K562 (cell line): ENCODE results near the gene UFSP2. TPM values are rescaled to one million over a fixed set of nuclear protein-coding genes. Genes with fewer than 3 reads are reported as not detected.

Source experiments
- ATAC-seq: fragments of 200-7000 bp; cut with Tn5 transposase; 3 replicates; pipeline ENCODE4 v1.9.1; 2020; ENCODE audit warnings: moderate library complexity
- BruUV-seq: library from RNA; stranded (reverse); fragments of 400-500 nt; replicated peaks from 2 replicates; lab custom pipeline; 2021; lab: Mats Ljungman, UMichigan
- CTCF ChIA-PET: fragments of 300-600 bp; formaldehyde crosslinking; extraction: SDS; loops from one replicate; lab custom pipeline; 2021; ENCODE audit warnings: low intra/inter-chr PET ratio; lab: Yijun Ruan, JAX
- POLR2A ChIA-PET: fragments of 300-600, 350-650 bp; sonication (Branson Sonifier 250); formaldehyde crosslinking; extraction: SDS; loops from one replicate; lab custom pipeline; 2021; ENCODE audit warnings: antibody characterized with exemption, inconsistent platforms; lab: Yijun Ruan, JAX
- DNase-seq, 4 experiments: peaks; one replicate each; pipeline versions ENCODE4 v3.0.0 to v3.0.0-alpha.2; 2011 to 2018; ENCODE audit warnings: low spot score in 3 of 4, mixed read lengths in 3 of 4; ENCODE audit errors: extremely low read depth in 1 of 4
- FAIRE-seq: peaks from 2 replicates; lab custom pipeline; 2011; peaks lifted over from hg19 to GRCh38; lab: Jason Lieb, UNC
- H2AFZ ChIP-seq: 2 replicates; pipeline ENCODE4 v1.6.0; 2011; ENCODE audit warnings: low read depth, low read length, control low read depth, inconsistent platforms
- H3K27ac ChIP-seq: fragments of 200-600 bp; 3 replicates; pipeline ENCODE4 v1.8.0; 2011; ENCODE audit warnings: low read depth, mild to moderate bottlenecking, control low read depth, inconsistent platforms, low read length, moderate library complexity, mixed read lengths; ENCODE audit errors: extremely low read depth
- H3K27me3 ChIP-seq, 2 experiments: fragments of 300-600 bp in 1 of 2; 2 replicates in 1 of 2; 3 replicates in 1 of 2; pipeline versions ENCODE4 v1.6.0 to v1.8.0; 2011; ENCODE audit warnings: inconsistent platforms in 2 of 2, low read length in 2 of 2, mild to moderate bottlenecking in 1 of 2, mixed read lengths in 1 of 2, moderate library complexity in 1 of 2; ENCODE audit not compliant: control insufficient read depth in 2 of 2, insufficient read depth in 2 of 2
- H3K36me3 ChIP-seq: fragments of 300-600 bp; 3 replicates; pipeline ENCODE4 v1.8.0; 2011; ENCODE audit warnings: mild to moderate bottlenecking, low read length, inconsistent platforms; ENCODE audit not compliant: control insufficient read depth, insufficient read depth
- H3K4me1 ChIP-seq, 2 experiments: fragments of 200-600 bp in 1 of 2; replicated peaks in 1 of 2; 2 replicates in 1 of 2; 3 replicates in 1 of 2; pipeline versions ENCODE4 v1.5.1 to v1.8.0; 2011; ENCODE audit warnings: inconsistent platforms in 2 of 2, low read length in 2 of 2, mild to moderate bottlenecking in 1 of 2, mixed read lengths in 1 of 2, moderate library complexity in 1 of 2; ENCODE audit not compliant: control insufficient read depth in 2 of 2, insufficient read depth in 2 of 2
- H3K4me2 ChIP-seq: 2 replicates; pipeline ENCODE4 v1.6.1; 2011; ENCODE audit warnings: low read length, control low read depth, inconsistent platforms, mixed read lengths; ENCODE audit not compliant: insufficient read depth
- H3K4me3 ChIP-seq: fragments of 200-600 bp; sonication (generic), shearing (Covaris generic); 2 replicates; pipeline ENCODE4 v1.5.1; 2016; ENCODE audit warnings: control low read depth, inconsistent platforms
- H3K79me2 ChIP-seq: fragments of 200-600 bp; 3 replicates; pipeline ENCODE4 v1.8.0; 2011; ENCODE audit warnings: low read length, inconsistent platforms; ENCODE audit not compliant: control insufficient read depth, insufficient read depth
- H3K9ac ChIP-seq, 2 experiments: 2 replicates each; pipeline versions ENCODE4 v1.6.0 to v1.6.1; 2011; ENCODE audit warnings: low read depth in 2 of 2, low read length in 2 of 2, control low read depth in 1 of 2, inconsistent platforms in 1 of 2, mild to moderate bottlenecking in 1 of 2, mixed read lengths in 1 of 2; ENCODE audit not compliant: insufficient read depth in 1 of 2
- H3K9me1 ChIP-seq: one replicate; pipeline ENCODE4 v1.6.0; 2011; ENCODE audit warnings: inconsistent platforms, mild to moderate bottlenecking, low read length, moderate library complexity; ENCODE audit not compliant: control insufficient read depth, insufficient read depth
- H3K9me3 ChIP-seq: replicated peaks from 2 replicates; pipeline ENCODE4 v1.5.1; 2011; ENCODE audit warnings: low read depth, low read length, inconsistent platforms; ENCODE audit not compliant: control insufficient read depth, insufficient read depth
- H4K20me1 ChIP-seq: replicated peaks from 2 replicates; pipeline ENCODE4 v1.6.1; 2011; ENCODE audit warnings: low read length, inconsistent platforms, mixed read lengths; ENCODE audit not compliant: control insufficient read depth, insufficient read depth
- CBX2 ChIP-seq: fragments of 200-600 bp; sonication (generic); IDR thresholded peaks from one replicate; pipeline ENCODE4 v1.6.1; 2012; ENCODE audit warnings: mild to moderate bottlenecking, low read length, inconsistent platforms; ENCODE audit not compliant: insufficient read depth, poor library complexity, severe bottlenecking
- CREB1 ChIP-seq, 2 experiments: sonication (generic) in 1 of 2; formaldehyde crosslinking in 1 of 2; IDR thresholded peaks; 2 replicates each; pipeline versions ENCODE4 v1.6.1 to v1.8.0; 2012 to 2022; ENCODE audit warnings: inconsistent platforms in 1 of 2, mild to moderate bottlenecking in 1 of 2, missing genetic modification reagents in 1 of 2, moderate library complexity in 1 of 2
- RFX1 ChIP-seq: fragments of 450-650 bp; IDR thresholded peaks from 2 replicates; pipeline ENCODE4 v1.6.1; 2016; ENCODE audit warnings: mild to moderate bottlenecking, moderate library complexity
- XRCC5 ChIP-seq: fragments of 200-400 bp; formaldehyde crosslinking; IDR thresholded peaks from 2 replicates; pipeline ENCODE4 v1.6.1; 2017; ENCODE audit warnings: low read depth, mild to moderate bottlenecking, low read length
- WGBS: fragments of 100-300 bp; shearing (Covaris generic); methylation state at CpG from one replicate; pipeline ENCODE4 v1.1.6; 2016; ENCODE audit warnings: low coverage, mixed read lengths; ENCODE audit not compliant: insufficient coverage; ENCODE audit errors: missing lambda C conversion rate; 5-methylcytosine and 5-hydroxymethylcytosine counted together
- in situ Hi-C: fragments of 300-500 bp; cut with MboI; formaldehyde crosslinking; loops from 4 replicates; pipeline ENCODE4 v1.15.0; 2018; ENCODE audit warnings: inconsistent platforms, mixed read lengths
- intact Hi-C: fragments of 100-400 bp; cut with micrococcal nuclease; formaldehyde crosslinking; loops from 2 replicates; pipeline ENCODE4 v1.14.2; 2022
- polyA plus RNA-seq, 8 experiments: library from polyadenylated mRNA; depleted of rRNA in 4 of 8; stranded (reverse) in 5 of 8; unstranded in 3 of 8; fragments of >200 nt; fragmentation: Nextera tagmentation in 2 of 8; fragmentation: Illumina TruSeq in 1 of 8; extraction: Ambion mirVana in 2 of 8; extraction: Trizol in 1 of 8; gene quantifications; 2 replicates each; pipeline versions ENCODE4 v1.2.1 to v1.2.3, GENCODE V29; 2011 to 2014; ENCODE audit warnings: inconsistent platforms in 1 of 8, missing spikeins in 1 of 8
- total RNA-seq, 7 experiments: library from RNA; depleted of rRNA in 6 of 7; stranded (reverse); fragments of >200 nt in 6 of 7; fragmentation: Illumina TruSeq in 2 of 7; extraction: Trizol in 2 of 7; gene quantifications; 2 replicates each; pipeline versions ENCODE4 v1.2.1 to v1.2.3, GENCODE V29; 2011 to 2021; ENCODE audit warnings: low replicate concordance in 1 of 7
- TF ChIP-seq, protein P1 (sequence below): fragments of 450-650 bp; IDR thresholded peaks from 2 replicates; pipeline ENCODE4 v1.7.1; 2018; ENCODE audit warnings: mild to moderate bottlenecking, low read depth; ENCODE audit not compliant: partially characterized antibody
- TF ChIP-seq, protein P2 (sequence below): fragments of 450-650 bp; IDR thresholded peaks from 2 replicates; pipeline ENCODE4 v1.6.1; 2016; ENCODE audit warnings: antibody characterized with exemption

The UFSP2 gene
- total and polyA plus RNA-seq, 9 of the 15 experiments (the other 6 are each of a cell fraction or from before 2014, with no cell fraction given) = 20.1 to 55.8 (median 26.6) TPM

GRCh38 chr4:185469580-185470154 lies 43.9 kb upstream of the UFSP2 start:
- H3K4me2 ChIP-seq = no peak overlapping the region
- DNase-seq = no peak
- H2AFZ ChIP-seq = no peak overlapping the region
- peaks cover 2% of the 10 kb centered on the region; the same call in 1 of the 2 replicates for H3K9me3 ChIP-seq
- intact Hi-C loops = loop anchor here (5.0 kb wide), 1 partner anchor 58 kb away; no protein-coding TSS in a partner anchor
- CTCF ChIA-PET = no interaction called here
- H3K4me3 ChIP-seq = no peak overlapping the region
- no peaks in the 10 kb centered on the region for H4K20me1 ChIP-seq
- H3K9me1 ChIP-seq = no peaks in the 10 kb centered on the region
- ATAC-seq = no peak
- no peak overlapping the region for H3K27ac ChIP-seq
- no peak for FAIRE-seq
- peaks cover 9 to 12% of the 10 kb centered on the region in 2 experiments for H3K4me1 ChIP-seq
- H3K79me2 ChIP-seq = no peaks in the 10 kb centered on the region
- peak; percentile 10; the same call in 1 of the 2 replicates for TF ChIP-seq RFX1
- TF ChIP-seq XRCC5 = no peak
- TF ChIP-seq, protein P1, sequence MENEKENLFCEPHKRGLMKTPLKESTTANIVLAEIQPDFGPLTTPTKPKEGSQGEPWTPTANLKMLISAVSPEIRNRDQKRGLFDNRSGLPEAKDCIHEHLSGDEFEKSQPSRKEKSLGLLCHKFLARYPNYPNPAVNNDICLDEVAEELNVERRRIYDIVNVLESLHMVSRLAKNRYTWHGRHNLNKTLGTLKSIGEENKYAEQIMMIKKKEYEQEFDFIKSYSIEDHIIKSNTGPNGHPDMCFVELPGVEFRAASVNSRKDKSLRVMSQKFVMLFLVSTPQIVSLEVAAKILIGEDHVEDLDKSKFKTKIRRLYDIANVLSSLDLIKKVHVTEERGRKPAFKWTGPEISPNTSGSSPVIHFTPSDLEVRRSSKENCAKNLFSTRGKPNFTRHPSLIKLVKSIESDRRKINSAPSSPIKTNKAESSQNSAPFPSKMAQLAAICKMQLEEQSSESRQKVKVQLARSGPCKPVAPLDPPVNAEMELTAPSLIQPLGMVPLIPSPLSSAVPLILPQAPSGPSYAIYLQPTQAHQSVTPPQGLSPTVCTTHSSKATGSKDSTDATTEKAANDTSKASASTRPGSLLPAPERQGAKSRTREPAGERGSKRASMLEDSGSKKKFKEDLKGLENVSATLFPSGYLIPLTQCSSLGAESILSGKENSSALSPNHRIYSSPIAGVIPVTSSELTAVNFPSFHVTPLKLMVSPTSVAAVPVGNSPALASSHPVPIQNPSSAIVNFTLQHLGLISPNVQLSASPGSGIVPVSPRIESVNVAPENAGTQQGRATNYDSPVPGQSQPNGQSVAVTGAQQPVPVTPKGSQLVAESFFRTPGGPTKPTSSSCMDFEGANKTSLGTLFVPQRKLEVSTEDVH = no peak
- TF ChIP-seq CREB1 (IDR thresholded peaks at IDR 0.05) = no peak
- TF ChIP-seq CREB1 (CRISPR knock-in tag; IDR thresholded peaks at IDR 0.05) = no peak
- TF ChIP-seq CBX2 = peak; percentile 16
- TF ChIP-seq, protein P2, sequence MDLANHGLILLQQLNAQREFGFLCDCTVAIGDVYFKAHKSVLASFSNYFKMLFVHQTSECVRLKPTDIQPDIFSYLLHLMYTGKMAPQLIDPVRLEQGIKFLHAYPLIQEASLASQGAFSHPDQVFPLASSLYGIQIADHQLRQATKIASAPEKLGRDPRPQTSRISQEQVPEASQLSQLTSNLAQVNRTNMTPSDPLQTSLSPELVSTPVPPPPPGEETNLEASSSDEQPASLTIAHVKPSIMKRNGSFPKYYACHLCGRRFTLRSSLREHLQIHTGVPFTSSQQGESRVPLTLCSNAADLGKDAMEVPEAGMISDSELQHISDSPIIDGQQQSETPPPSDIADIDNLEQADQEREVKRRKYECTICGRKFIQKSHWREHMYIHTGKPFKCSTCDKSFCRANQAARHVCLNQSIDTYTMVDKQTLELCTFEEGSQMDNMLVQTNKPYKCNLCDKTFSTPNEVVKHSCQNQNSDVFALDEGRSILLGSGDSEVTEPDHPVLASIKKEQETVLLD = no peak
- 5% methylated on average over 8 of the region's 9 CpGs for WGBS
- BruUV-seq = no TSS peak
- H3K9ac ChIP-seq = no peak overlapping the region
- no peaks in the 10 kb centered on the region for H3K36me3 ChIP-seq
- POLR2A ChIA-PET = no interaction called here
- H3K27me3 ChIP-seq = peaks cover 33 to 46% of the 10 kb centered on the region in 2 experiments
- in situ Hi-C loops = no loop called here
